K562 (cell line): Measurements from ENCODE around the gene HACL1. TPM values are rescaled to one million over a fixed set of nuclear protein-coding genes. Genes with fewer than 3 reads are reported as not detected.

Source experiments
- CHD2 ChIP-seq: IDR thresholded peaks from 2 replicates; pipeline ENCODE4 v1.6.1; 2011; ENCODE audit warnings: low read depth, low read length
- CREM ChIP-seq: IDR thresholded peaks from 2 replicates; pipeline ENCODE4 v1.6.1; 2014; ENCODE audit warnings: antibody characterized with exemption, low read depth
- CSDE1 ChIP-seq, 2 experiments: fragments of 450-650 bp; IDR thresholded peaks; 2 replicates each; pipeline ENCODE4 v1.6.1; 2016; ENCODE audit warnings: mild to moderate bottlenecking in 1 of 2
- EHMT2 ChIP-seq: fragments of 450-650 bp; IDR thresholded peaks from 2 replicates; pipeline ENCODE4 v1.6.1; 2018; ENCODE audit warnings: antibody characterized with exemption
- HES1 ChIP-seq: fragments of 450-650 bp; IDR thresholded peaks from 2 replicates; pipeline ENCODE4 v1.6.1; 2016; ENCODE audit warnings: low read depth, mild to moderate bottlenecking, moderate library complexity
- ILK ChIP-seq: fragments of 450-650 bp; IDR thresholded peaks from 2 replicates; pipeline ENCODE4 v1.6.1; 2016; ENCODE audit warnings: missing genetic modification characterization, low read depth, mild to moderate bottlenecking, missing compliant biosample characterization, moderate library complexity, borderline replicate concordance
- JUNB ChIP-seq: fragments of 450-650 bp; formaldehyde crosslinking; conservative IDR thresholded peaks from 2 replicates; pipeline ENCODE4 v1.4.0; 2020; ENCODE audit warnings: mild to moderate bottlenecking
- MITF ChIP-seq: IDR thresholded peaks from 2 replicates; pipeline ENCODE4 v1.6.1; 2014; ENCODE audit warnings: antibody characterized with exemption
- NR0B1 ChIP-seq: fragments of 450-650 bp; IDR thresholded peaks from one replicate; pipeline ENCODE4 v1.6.1; 2018; ENCODE audit warnings: mild to moderate bottlenecking, moderate library complexity; ENCODE audit not compliant: partially characterized antibody
- PREB ChIP-seq: sonication (generic); formaldehyde crosslinking; IDR thresholded peaks from 2 replicates; pipeline ENCODE4 v1.8.1; 2023; ENCODE audit warnings: mild to moderate bottlenecking, missing genetic modification reagents
- RBM25 ChIP-seq: fragments of 200-400 bp; formaldehyde crosslinking; IDR thresholded peaks from 2 replicates; pipeline ENCODE4 v1.6.1; 2018; ENCODE audit warnings: low read length, low read depth, moderate library complexity; ENCODE audit not compliant: severe bottlenecking
- RBM39 ChIP-seq: fragments of 200-400 bp; formaldehyde crosslinking; optimal IDR thresholded peaks from 2 replicates; pipeline ENCODE3; 2018; ENCODE audit warnings: low read depth, low read length
- SMARCB1 ChIP-seq: IDR thresholded peaks from 2 replicates; pipeline ENCODE4 v1.6.1; 2011; ENCODE audit warnings: improper control_type of control experiment, low read depth; ENCODE audit not compliant: insufficient read length
- SMC3 ChIP-seq: conservative IDR thresholded peaks from 2 replicates; pipeline ENCODE4 v1.6.1; 2011; ENCODE audit warnings: low read depth, low read length, improper control_type of control experiment; ENCODE audit not compliant: insufficient read depth
- TCF7 ChIP-seq: sonication (generic); IDR thresholded peaks from 2 replicates; pipeline ENCODE4 v1.6.1; 2016; ENCODE audit warnings: antibody characterized with exemption, borderline replicate concordance
- TEAD2 ChIP-seq: fragments of 450-650 bp; IDR thresholded peaks from 2 replicates; pipeline ENCODE4 v1.6.1; 2016; ENCODE audit warnings: missing genetic modification characterization, control low read depth, missing compliant biosample characterization
- THAP12 ChIP-seq: fragments of 250-450 bp; sonication (Bioruptor Pico); IDR thresholded peaks from 2 replicates; pipeline ENCODE4 v1.9.0; 2021; ENCODE audit warnings: mild to moderate bottlenecking, inconsistent platforms
- ZKSCAN8 ChIP-seq: fragments of 200-800 bp; sonication (Bioruptor generic); IDR thresholded peaks from 2 replicates; pipeline ENCODE4 v1.6.1; 2016; ENCODE audit warnings: missing genetic modification characterization, missing compliant biosample characterization
- ZNF12 ChIP-seq: sonication (generic); formaldehyde crosslinking; IDR thresholded peaks from 2 replicates; pipeline ENCODE4 v1.4.0; 2020; ENCODE audit warnings: mild to moderate bottlenecking, missing genetic modification reagents
- ZNF165 ChIP-seq: fragments of 250-450 bp; sonication (Bioruptor Pico); IDR thresholded peaks from 2 replicates; pipeline ENCODE4 v1.4.0; 2020; ENCODE audit warnings: borderline replicate concordance
- ZNF311 ChIP-seq: fragments of 250-450 bp; sonication (Bioruptor Pico); IDR thresholded peaks from 2 replicates; pipeline ENCODE4 v1.4.0; 2020; ENCODE audit warnings: mild to moderate bottlenecking, moderate library complexity
- ZNF507 ChIP-seq: conservative IDR thresholded peaks from 2 replicates; pipeline ENCODE4 v1.6.1; 2017; ENCODE audit warnings: missing genetic modification characterization, missing compliant biosample characterization
- polyA plus RNA-seq, 8 experiments: library from polyadenylated mRNA; depleted of rRNA in 4 of 8; stranded (reverse) in 5 of 8; unstranded in 3 of 8; fragments of >200 nt; fragmentation: Nextera tagmentation in 2 of 8; fragmentation: Illumina TruSeq in 1 of 8; extraction: Ambion mirVana in 2 of 8; extraction: Trizol in 1 of 8; gene quantifications; 2 replicates each; pipeline versions ENCODE4 v1.2.1 to v1.2.3, GENCODE V29; 2011 to 2014; ENCODE audit warnings: inconsistent platforms in 1 of 8, missing spikeins in 1 of 8
- total RNA-seq, 7 experiments: library from RNA; depleted of rRNA in 6 of 7; stranded (reverse); fragments of >200 nt in 6 of 7; fragmentation: Illumina TruSeq in 2 of 7; extraction: Trizol in 2 of 7; gene quantifications; 2 replicates each; pipeline versions ENCODE4 v1.2.1 to v1.2.3, GENCODE V29; 2011 to 2021; ENCODE audit warnings: low replicate concordance in 1 of 7

HACL1 gene
- total and polyA plus RNA-seq, 9 of the 15 experiments (the other 6 are each of a cell fraction or from before 2014, with no cell fraction given), result 18.9 to 61.5 (median 30.5) TPM

GRCh38 chr3:15601399-15602145 lies at the start of gene HACL1, which contains the start of gene BTD (continued):
- TF ChIP-seq THAP12 (CRISPR knock-in tag) (peak; percentile 93), RBM39 (peak; percentile 94), HES1 (no peak), PREB (CRISPR knock-in tag) (no peak), ZNF311 (no peak), SMARCB1 (no peak), ZNF12 (CRISPR knock-in tag) (peak; percentile 44; the same call in 1 of the 2 replicates), ZNF507 (tag) (no peak), TEAD2 (no peak), CREM (peak; percentile 79), ZNF165 (CRISPR knock-in tag) (no peak), CSDE1 (IDR thresholded peaks at IDR 0.05) (no peak), ILK (tag) (no peak), ZKSCAN8 (CRISPR knock-in tag) (no peak), CHD2 (peak; percentile 93), MITF (no peak), TCF7 (no peak), JUNB (CRISPR knock-in tag) (no peak), SMC3 (no peak), EHMT2 (no peak), RBM25 (peak; percentile 84), NR0B1 (no peak)
